GM19455 (cell line): Measurements from ENCODE around the gene ATP10A.

ENCODE experiments used
- ATAC-seq: cut with Tn5 transposase; IDR thresholded peaks from one replicate; pipeline ENCODE4 v1.9.1; 2021; ENCODE audit not compliant: unreplicated experiment

Gene ATP10A

GRCh38 chr15:25797035-25797434, 66.1 kb downstream of the ATP10A start:
- ATAC-seq: no peak

DNA sequence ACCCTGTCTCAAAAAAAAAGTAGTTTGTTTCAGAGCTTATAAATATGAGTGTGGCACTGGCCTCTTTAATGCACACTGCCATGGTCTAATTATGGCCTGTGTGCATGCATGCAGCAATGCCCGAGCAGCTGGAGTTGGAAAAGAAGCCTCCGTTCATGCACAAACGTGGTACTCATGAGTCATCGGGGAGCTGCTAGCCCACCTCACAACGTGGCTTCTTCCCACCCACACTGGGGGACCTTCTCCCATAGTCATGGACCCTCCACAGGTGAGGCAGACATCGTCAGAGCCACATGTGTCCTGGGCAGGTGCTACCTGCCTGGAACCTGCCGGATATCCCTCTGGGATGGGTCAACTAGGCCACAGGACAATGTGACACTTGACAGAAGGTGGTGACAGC, 66.7 kb downstream of the ATP10A start:
- ATAC-seq: no peak

DNA sequence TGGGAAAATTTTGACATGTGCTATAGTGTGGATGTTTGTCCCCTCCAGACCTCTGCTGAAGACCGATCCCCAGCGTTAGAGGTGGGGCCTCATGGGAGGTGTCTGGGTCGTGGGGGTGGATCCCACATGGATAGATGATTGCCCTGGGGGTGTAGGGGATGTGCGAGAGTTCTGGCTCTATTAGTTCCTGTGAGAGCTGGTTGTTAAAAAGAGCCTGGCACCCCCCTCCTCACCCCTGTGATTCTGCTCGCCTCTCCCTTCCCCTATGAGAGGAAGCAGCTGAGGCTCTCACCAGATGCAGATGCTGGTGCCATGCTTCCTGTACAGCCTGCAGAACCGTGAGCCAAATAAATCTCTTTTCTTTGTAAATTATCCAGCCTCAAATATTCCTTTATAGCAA, 67.4 kb downstream of the ATP10A start:
- ATAC-seq: no peak

GRCh38 chr15:25795061-25795460, 68.1 kb downstream of the ATP10A start:
- no peak for ATAC-seq

DNA sequence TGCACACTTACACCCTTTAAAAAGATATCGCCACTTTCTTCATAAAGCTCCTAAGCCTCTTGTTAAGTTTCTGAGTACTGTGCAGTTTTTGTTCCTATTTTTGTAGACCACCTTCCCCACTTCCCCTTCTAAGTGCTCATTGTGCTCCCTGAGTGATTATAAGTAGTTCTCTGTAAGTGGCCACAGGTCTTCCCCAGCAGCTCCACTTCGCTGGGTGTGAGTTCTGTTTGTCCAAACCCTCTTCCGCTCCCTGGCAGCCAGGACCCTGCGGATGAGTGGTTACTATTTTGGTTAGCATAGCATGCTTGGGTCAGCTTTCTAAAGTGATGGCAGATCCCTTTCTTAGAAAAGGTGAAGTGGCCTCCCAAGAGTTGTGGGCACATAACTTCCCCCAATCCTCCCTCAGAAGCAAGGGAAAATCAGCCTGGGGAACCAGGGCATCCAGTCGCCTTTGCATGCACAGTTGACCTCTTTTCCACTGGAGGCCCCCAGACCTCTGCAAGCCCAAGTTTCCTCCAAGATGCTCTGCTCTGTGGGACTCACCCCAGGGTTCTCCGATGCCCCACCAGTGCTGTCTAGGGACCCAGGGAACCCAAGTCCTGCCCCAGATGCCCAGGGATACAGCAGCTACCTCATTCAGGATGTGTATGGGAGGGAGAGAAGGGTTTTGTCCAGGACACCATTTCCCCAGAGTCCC, 69.6 kb downstream of the ATP10A start:
- ATAC-seq: peak; percentile 78

DNA sequence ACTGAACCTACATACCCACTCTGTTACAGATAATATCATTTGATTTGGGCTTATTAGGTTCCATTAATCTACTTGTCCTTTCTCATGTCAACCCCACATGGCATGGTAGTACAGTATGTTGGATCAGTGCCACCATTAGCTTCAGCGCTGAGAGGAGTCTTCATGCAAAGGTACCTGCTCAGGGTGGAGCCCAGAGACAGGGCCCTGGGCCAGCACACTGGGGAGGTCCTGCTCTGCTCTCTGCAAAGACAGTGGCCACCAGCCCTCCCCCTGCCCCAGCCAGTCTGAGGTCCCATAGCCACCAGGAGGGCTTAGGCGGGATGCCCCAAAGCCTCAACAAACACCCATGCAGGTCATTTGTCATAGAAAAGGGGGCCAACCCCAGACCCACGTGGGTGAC, 71.0 kb downstream of the ATP10A start:
- no peak for ATAC-seq

DNA sequence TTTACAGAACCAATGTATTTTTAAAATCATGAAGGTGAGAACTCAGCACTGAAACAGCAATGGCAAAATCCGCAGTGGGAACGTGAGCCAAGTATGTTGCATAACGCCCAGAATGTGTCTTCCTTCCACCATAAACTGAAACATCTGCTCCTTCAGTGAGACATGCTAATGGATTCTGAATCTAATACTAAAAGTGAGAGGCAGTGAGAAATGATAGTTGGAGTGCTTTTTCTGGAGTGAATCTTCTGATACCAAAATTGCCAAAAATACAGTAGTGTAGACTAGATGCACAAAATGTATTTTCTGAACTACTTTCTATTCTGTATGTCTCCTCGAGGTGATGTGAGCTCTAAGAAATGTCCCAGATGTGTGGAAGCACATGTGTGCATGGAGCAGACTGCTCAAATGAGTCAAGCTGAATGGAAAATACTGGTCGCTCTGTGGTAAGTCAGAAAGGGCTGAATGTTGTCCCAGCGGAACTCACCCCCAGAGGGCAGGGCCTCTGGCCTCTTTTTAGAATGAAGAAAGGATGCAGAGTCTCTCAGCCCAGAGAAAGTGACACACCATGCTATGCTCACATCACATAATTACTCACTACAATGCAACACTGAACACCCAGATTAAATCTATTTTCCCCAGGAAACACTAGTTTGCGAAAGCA, 73.0 kb downstream of the ATP10A start:
- ATAC-seq: no peak

- no peak for ATAC-seq
Measured at GRCh38 chr15:25789616-25789999, 73.5 kb downstream of the ATP10A start.

GRCh38 chr15:25789211-25789610, 73.9 kb downstream of the ATP10A start:
- no peak for ATAC-seq

DNA sequence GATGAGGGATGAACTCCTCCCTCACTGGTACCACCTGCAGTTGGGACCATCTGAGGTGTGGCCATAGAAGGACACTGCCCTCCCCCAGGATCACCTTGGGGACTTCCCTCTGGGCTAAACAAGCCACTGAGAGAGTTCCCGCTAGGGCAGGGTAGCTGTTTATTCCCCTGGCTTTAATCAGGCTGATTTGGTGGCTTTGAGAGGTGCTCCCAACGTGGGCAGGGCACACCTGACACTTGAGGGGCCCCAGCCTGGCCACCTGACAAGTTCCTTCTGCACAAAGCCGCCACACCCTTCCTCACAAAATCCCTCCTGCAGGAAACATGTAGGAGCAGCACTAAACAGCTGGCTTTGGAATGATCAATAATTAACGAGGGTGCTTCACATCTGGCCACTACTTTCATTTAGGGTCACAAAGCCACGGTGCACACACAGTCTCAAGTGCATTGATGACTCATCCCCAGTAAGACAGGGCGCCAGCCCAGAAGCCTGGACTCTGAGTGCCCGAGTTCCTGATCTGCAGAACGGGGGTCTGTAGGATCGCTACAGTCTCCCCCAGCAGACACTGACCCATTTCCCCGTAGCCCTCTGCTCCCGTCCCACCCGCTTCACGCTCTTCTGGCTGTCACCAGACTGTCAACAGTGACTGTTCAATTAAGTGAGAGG, 75.1 kb downstream of the ATP10A start:
- ATAC-seq: no peak

DNA sequence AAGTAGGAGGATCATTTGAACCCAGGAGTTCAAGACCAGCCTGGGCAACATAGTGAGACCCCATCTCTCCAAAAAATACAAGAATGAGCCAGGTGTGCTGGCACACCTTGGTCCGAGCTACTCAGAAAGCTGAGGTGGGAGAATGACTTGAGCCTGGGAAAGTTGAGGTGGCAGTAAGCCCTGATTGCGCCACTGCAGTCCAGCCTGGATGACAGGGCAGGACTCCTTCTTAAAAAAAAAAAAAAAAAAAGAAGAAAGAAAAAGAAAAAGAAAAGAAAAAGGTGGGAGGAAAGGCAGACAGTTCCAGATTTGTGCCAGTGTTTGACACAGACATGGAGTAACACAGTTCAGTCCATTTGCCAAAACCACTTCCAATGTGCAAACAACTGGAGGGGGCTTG, 75.7 kb downstream of the ATP10A start:
- ATAC-seq: no peak

GRCh38 chr15:25786040-25786439, 77.1 kb downstream of the ATP10A start:
- ATAC-seq: no peak

- ATAC-seq: no peak
Measured at GRCh38 chr15:25785641-25786025, 77.5 kb downstream of the ATP10A start.

DNA sequence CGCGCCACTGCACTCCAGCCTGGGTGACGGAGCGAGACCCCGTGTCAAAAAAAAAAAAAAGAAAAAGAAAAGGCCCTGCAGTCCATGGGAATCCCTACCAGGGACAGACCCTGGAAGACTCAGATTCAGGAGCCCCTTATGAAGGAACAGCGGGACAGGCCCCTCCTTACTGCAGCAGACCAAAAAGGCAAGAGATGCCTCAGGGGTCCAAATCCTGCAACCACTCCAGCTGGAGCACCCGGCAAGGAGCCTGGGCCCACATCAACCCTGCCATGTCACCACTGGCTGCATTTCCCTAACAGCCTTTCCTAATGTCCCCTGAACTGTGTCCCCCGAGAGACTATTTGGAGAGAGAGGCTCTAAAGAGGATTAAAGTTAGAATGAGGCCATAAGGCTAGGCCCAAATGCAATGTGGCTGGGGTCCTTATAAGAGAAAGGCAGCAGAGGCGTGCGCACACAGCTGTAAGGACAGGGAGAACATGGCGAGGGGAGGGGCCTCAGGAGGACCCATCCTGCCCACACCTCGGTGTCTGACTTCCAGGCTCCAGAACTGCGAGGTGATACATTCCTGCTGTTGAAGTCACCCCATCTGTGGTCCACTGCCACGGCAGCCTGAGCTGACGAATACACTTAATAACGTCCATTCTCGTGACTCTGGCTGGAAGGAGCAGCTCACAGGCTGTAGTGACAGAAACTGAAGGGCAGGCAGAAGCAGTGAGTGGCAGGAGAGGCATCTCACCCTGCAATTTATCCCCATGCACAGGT, 78.1 kb downstream of the ATP10A start:
- no peak for ATAC-seq

DNA sequence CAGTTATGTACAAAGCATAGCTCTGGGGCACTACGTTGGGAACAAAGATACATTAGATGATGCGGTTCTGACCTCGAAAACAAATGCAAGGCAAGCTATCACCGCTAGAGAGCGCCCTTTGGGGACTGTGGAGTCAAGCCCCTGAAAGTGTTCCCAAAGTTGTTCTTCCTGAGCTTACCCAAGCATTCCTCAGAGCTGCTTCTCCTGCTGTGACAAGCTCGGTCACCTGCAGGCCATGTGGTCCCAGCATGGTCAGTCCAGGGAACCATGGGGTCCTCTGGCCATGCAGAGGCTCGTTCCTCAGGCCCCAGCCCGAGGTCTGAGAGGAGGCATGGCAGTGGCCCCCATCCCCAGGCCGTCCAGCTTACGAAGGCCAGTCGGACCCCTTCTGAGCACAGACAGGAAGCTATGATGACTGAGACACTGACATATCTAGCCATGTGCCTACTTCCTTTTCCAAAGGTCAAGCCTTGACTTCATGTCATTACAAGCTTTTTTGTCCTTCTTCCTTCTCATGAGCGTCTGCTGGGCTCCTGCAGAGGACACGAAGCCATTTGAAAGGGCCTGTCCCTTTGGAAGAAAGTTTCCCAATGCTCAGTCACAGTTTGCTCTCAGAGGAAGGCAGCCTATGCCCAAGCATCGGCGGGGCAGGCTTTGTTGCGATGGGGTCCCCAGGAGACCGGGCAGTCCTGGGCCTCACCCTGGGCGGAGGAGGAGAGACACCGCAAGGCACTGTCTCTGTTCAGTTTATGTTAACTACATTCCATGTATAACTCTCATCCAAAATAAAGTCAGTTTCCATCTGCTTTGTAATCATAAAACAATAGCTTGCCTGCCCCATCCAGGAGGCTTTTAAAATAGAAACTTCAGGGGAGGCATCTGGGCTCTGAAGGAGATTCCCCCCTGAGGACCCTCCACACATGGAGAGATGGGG, 79.3 kb downstream of the ATP10A start:
- no peak for ATAC-seq

DNA sequence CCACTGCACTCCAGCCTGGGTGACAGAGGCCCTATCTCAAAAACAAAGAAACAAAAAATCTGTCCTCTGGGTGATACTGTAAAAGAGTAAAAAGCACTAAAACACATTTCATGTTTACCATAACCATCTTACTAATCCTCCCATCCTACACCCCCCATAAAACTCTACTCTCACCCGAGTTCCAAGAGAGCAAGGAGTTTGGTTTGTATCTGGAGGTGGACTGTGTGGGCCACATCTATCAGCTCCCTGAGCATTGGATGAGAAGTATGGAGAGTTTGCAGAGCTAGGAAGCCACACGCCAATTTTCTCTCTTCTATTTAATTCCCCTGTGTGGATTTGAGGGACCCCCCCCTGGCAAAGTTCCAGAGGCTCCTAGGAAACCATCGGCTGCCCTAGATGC, 80.0 kb downstream of the ATP10A start:
- no peak for ATAC-seq

DNA sequence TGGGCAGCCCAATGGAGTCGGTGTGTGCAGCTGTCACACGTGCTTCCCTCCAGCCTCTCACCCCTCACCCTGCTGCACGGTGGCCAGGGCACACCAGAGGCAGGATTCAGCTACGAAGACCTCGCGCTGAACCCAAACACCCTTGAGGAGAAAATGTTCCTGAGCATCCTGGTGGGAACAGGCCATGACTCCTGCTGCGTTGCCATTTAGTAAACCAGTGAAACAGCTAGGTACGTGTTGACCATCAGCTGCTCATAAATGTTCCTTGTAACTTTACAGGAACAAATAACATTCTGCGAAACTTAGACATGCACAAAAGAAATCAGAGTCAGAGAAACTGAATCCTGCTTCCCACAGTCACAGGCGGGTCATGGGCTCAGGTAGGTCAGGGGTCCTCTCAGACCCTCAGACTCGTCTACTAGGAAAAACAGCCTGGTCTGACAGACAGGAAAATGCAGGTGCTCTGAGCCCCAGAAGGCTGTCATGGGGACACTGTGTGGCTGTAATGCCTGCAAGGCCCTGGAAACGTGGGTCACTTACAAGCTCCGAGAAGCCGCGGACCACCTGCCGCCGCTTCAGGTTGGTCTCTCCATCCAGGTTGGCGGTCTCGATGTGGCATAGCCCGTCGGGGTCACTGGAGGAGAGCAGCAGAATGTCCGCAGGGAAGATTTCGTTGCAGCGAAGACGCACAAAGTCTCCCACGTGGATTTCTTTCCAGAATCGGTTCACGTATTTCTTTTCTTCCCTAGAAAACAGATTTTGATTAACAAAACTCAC, 82.5 kb downstream of the ATP10A start:
- ATAC-seq: no peak

GRCh38 chr15:25778161-25778560, 85.0 kb downstream of the ATP10A start:
- ATAC-seq: no peak

GRCh38 chr15:25777037-25777436, 86.1 kb downstream of the ATP10A start:
- no peak for ATAC-seq
